Calu3 (cell line): Measurements from ENCODE around the gene RABEPK. TPM values are rescaled to one million over a fixed set of nuclear protein-coding genes. Genes with fewer than 3 reads are reported as not detected.

Experiments used
- BruUV-seq: library from RNA; stranded (reverse); fragments of 400-500 nt; replicated peaks from 2 replicates; lab custom pipeline; 2021; lab: Mats Ljungman, UMichigan
- CTCF ChIA-PET: fragments of 300-600 bp; sonication (Branson Sonifier 250); formaldehyde crosslinking; loops from one replicate; lab custom pipeline; 2022; ENCODE audit warnings: antibody characterized with exemption; lab: Charles Lee
- DNase-seq: peaks from one replicate; pipeline ENCODE4 v3.0.0; 2022
- H3K27ac Mint-ChIP-seq: one replicate; pipeline ENCODE4 v1.8.0; 2022; ENCODE audit warnings: mixed read lengths; ENCODE audit not compliant: unreplicated experiment
- H3K27me3 Mint-ChIP-seq: one replicate; pipeline ENCODE4 v1.8.0; 2022; ENCODE audit warnings: mixed read lengths; ENCODE audit not compliant: unreplicated experiment
- H3K36me3 Mint-ChIP-seq: one replicate; pipeline ENCODE4 v1.8.0; 2022; ENCODE audit warnings: mild to moderate bottlenecking, moderate library complexity, mixed read lengths; ENCODE audit not compliant: insufficient read depth, unreplicated experiment
- H3K4me1 Mint-ChIP-seq: one replicate; pipeline ENCODE4 v1.8.0; 2022; ENCODE audit warnings: mild to moderate bottlenecking, low read depth, mixed read lengths; ENCODE audit not compliant: unreplicated experiment
- H3K4me3 Mint-ChIP-seq: one replicate; pipeline ENCODE4 v1.8.0; 2022; ENCODE audit warnings: mild to moderate bottlenecking, low read depth, moderate library complexity, mixed read lengths; ENCODE audit not compliant: unreplicated experiment
- H3K9me3 Mint-ChIP-seq: one replicate; pipeline ENCODE4 v1.8.0; 2022; ENCODE audit warnings: low read depth, mixed read lengths; ENCODE audit not compliant: unreplicated experiment
- CTCF ChIP-seq: fragments of 200-600 bp; IDR thresholded peaks from one replicate; pipeline ENCODE4 v1.8.0; 2022; ENCODE audit warnings: antibody characterized with exemption; ENCODE audit not compliant: unreplicated experiment
- intact Hi-C: fragments of 100-400 bp; cut with micrococcal nuclease; formaldehyde crosslinking; loops from one replicate; pipeline ENCODE4 v1.10.0; 2022; ENCODE audit not compliant: unreplicated experiment
- total RNA-seq: library from RNA; stranded (reverse); gene quantifications from 2 replicates; pipeline ENCODE4 v1.2.3, GENCODE V29; 2022

RABEPK gene
- total RNA-seq, 1 experiment from 2014 or later = 12.7 TPM

- Mint-ChIP-seq H3K4me3 (peak overlapping the region; percentile 85), H3K27ac (peak overlapping the region; percentile 84), H3K4me1 (peaks cover 18% of the 10 kb centered on the region), H3K27me3 (peaks cover 10% of the 10 kb centered on the region), H3K36me3 (peaks cover 82% of the 10 kb centered on the region), H3K9me3 (no peaks in the 10 kb centered on the region)
- BruUV-seq = no TSS peak
- intact Hi-C loops = loop anchor here (1.0 kb wide), 1 partner anchor 58 kb away; no protein-coding TSS in a partner anchor
- no peak for TF ChIP-seq CTCF
- no peak for DNase-seq
- CTCF ChIA-PET = no interaction called here
Measured at GRCh38 chr9:125238915-125239446, 38.6 kb downstream of the RABEPK start.

GRCh38 chr9:125239631-125240597 lies 39.6 kb downstream of the RABEPK start:
- H3K27ac Mint-ChIP-seq = peak overlapping the region; percentile 99
- TF ChIP-seq CTCF = no peak
- CTCF ChIA-PET = interaction anchor here (1.7 kb wide), 1 partner anchor 16 kb away, joined by 5 read pairs; no protein-coding TSS in a partner anchor
- H3K4me1 Mint-ChIP-seq = peaks cover 18% of the 10 kb centered on the region
- no peak for DNase-seq
- H3K36me3 Mint-ChIP-seq = peaks cover 77% of the 10 kb centered on the region
- peaks cover 10% of the 10 kb centered on the region for H3K27me3 Mint-ChIP-seq
- intact Hi-C loops = no loop called here
- BruUV-seq = no TSS peak
- no peaks in the 10 kb centered on the region for H3K9me3 Mint-ChIP-seq
- H3K4me3 Mint-ChIP-seq = peak overlapping the region; percentile 85

GRCh38 chr9:125240649-125240999 lies 40.3 kb downstream of the RABEPK start:
- intact Hi-C loops = no loop called here
- BruUV-seq = no TSS peak
- Mint-ChIP-seq H3K9me3 (no peaks in the 10 kb centered on the region), H3K4me1 (peaks cover 18% of the 10 kb centered on the region), H3K27ac (peak overlapping the region; percentile 99), H3K4me3 (peak overlapping the region; percentile 85), H3K27me3 (peaks cover 10% of the 10 kb centered on the region), H3K36me3 (peaks cover 70% of the 10 kb centered on the region)
- peak; percentile 12 for DNase-seq
- TF ChIP-seq CTCF = no peak
- CTCF ChIA-PET = interaction anchor here (1.3 to 1.7 kb wide), 2 partner anchors 15 to 61 kb away, joined by 3 to 5 read pairs; no protein-coding TSS in a partner anchor

GRCh38 chr9:125241000-125241862 lies 40.9 kb downstream of the RABEPK start, which contains the start of gene HSPA5:
HSPA5 (minus strand) TSS chr9:125241343; CDS start chr9:125241126, 217 bp downstream.
- DNase-seq = peak; percentile 96
- no peak for TF ChIP-seq CTCF
- peak within 1 kb of the TSS; percentile 85 for H3K4me3 Mint-ChIP-seq
- TSS peak; percentile 53 for BruUV-seq
- intact Hi-C loops = loop anchor here (1.0 kb wide), 1 partner anchor 31 kb away; no protein-coding TSS in a partner anchor
- CTCF ChIA-PET = interaction anchor here (0.6 to 1.7 kb wide), 4 partner anchors 14 to 60 kb away, joined by 3 to 6 read pairs (median 4); partner anchors contain the start of gene GAPVD1
- H3K27ac Mint-ChIP-seq = peak within 1 kb of the TSS; percentile 99
- H3K4me1 Mint-ChIP-seq = peaks cover 16% of the 10 kb centered on the region
- H3K27me3 Mint-ChIP-seq = peaks cover 10% of the 10 kb centered on the region
- H3K9me3 Mint-ChIP-seq = no peaks in the 10 kb centered on the region
- peaks cover 64% of the 10 kb centered on the region for H3K36me3 Mint-ChIP-seq
